ENCODE results near the gene RAMP1. TPM values are rescaled to one million over a fixed set of nuclear protein-coding genes. Genes with fewer than 3 reads are reported as not detected.

The RAMP1 gene
- total and polyA plus RNA-seq, 9 of the 15 experiments (the other 6 are each of a cell fraction or from before 2014, with no cell fraction given) = 0.72 to 0.77 TPM; not detected in 7

GRCh38 chr2:237941239-237941638 lies 81.8 kb downstream of the RAMP1 start (continued):
- TF ChIP-seq PTTG1 (tag; IDR thresholded peaks at IDR 0.05; ENCODE audit: low read depth) = no peak
- TF ChIP-seq HDAC1 (IDR thresholded peaks at IDR 0.05) = 0 out of 4 replicates have a peak, but pooled peaks of 1 of the 2 experiments have one; percentile 0
- TF ChIP-seq PHB (CRISPR knock-in tag; IDR thresholded peaks at IDR 0.05) = no peak
- TF ChIP-seq ZNF134 (CRISPR knock-in tag; conservative IDR thresholded peaks at IDR 0.05) = no peak
- no peak for TF ChIP-seq CBX8 (IDR thresholded peaks at IDR 0.05; ENCODE audit: borderline replicate concordance, extremely low read depth, low read depth, low read length, poor library complexity, severe bottlenecking)
- TF ChIP-seq MED1 (CRISPR knock-in tag; IDR thresholded peaks at IDR 0.05; ENCODE audit: borderline replicate concordance) = no peak
- TF ChIP-seq NCOR1 (IDR thresholded peaks at IDR 0.05) = no peak
- TF ChIP-seq XRCC4 (IDR thresholded peaks at IDR 0.05; ENCODE audit: extremely low read depth, insufficient read depth, insufficient read length) = no peak
- no peak for TF ChIP-seq PML (IDR thresholded peaks at IDR 0.05; ENCODE audit: low read length)
- no peak for TF ChIP-seq ZNF586 (CRISPR knock-in tag; conservative IDR thresholded peaks at IDR 0.05)
- no peak for TF ChIP-seq CEBPZ (IDR thresholded peaks at IDR 0.05; ENCODE audit: borderline replicate concordance, low read depth, low read length)
- TF ChIP-seq ETV1 (tag; conservative IDR thresholded peaks at IDR 0.05; ENCODE audit: low read depth) = no peak
